A549 (cell line): Measurements from ENCODE around the gene PLCB1. TPM values are rescaled to one million over a fixed set of nuclear protein-coding genes. Genes with fewer than 3 reads are reported as not detected.

ENCODE experiments used
- ATAC-seq, 2 experiments: fragments of 200-7000 bp in 1 of 2; fragments of >200 bp in 1 of 2; cut with Nextera tagmentation in 1 of 2; cut with Tn5 transposase in 1 of 2; 3 replicates each; pipeline versions ENCODE4 v1.8.0 to v1.9.1; 2018 to 2020; ENCODE audit warnings: mild to moderate bottlenecking in 1 of 2, moderate library complexity in 1 of 2
- CTCF ChIA-PET: fragments of 300-600 bp; sonication (Branson Sonifier 250); formaldehyde crosslinking; extraction: SDS; loops from one replicate; lab custom pipeline; 2021; ENCODE audit warnings: antibody characterized with exemption, inconsistent platforms; lab: Yijun Ruan, JAX
- POLR2A ChIA-PET: fragments of 350-600 bp; formaldehyde crosslinking; extraction: SDS; loops from one replicate; lab custom pipeline; 2021; ENCODE audit warnings: antibody characterized with exemption, inconsistent platforms; lab: Yijun Ruan, JAX
- DNase-seq, 2 experiments: peaks; one replicate each; pipeline versions ENCODE4 v3.0.0 to v3.0.0-alpha.2; 2011 to 2016; ENCODE audit warnings: low read depth in 1 of 2, low spot score in 1 of 2
- FAIRE-seq: peaks from 2 replicates; lab custom pipeline; 2011; peaks lifted over from hg19 to GRCh38; lab: Jason Lieb, UNC
- H3K27ac ChIP-seq, 2 experiments: fragments of >200 bp; sonication (Bioruptor Twin); formaldehyde crosslinking; 3 replicates each; pipeline ENCODE4 v1.5.1; 2016 to 2017
- H3K4me1 ChIP-seq: fragments of >200 bp; sonication (Bioruptor Twin); formaldehyde crosslinking; 3 replicates; pipeline ENCODE4 v1.6.1; 2016
- H3K4me2 ChIP-seq: fragments of >200 bp; sonication (Bioruptor Twin); formaldehyde crosslinking; 3 replicates; pipeline ENCODE4 v1.6.1; 2016
- H3K4me3 ChIP-seq: fragments of >200 bp; sonication (Bioruptor Twin); formaldehyde crosslinking; 3 replicates; pipeline ENCODE4 v1.5.1; 2016
- H3K9me3 ChIP-seq: fragments of >200 bp; sonication (Bioruptor Twin); formaldehyde crosslinking; 3 replicates; pipeline ENCODE4 v1.6.1; 2016
- BHLHE40 ChIP-seq: IDR thresholded peaks from 2 replicates; pipeline ENCODE4 v1.6.1; 2012; ENCODE audit warnings: low read depth, low read length, inconsistent platforms
- CEBPB ChIP-seq, 2 experiments: fragments of >200 bp in 1 of 2; sonication (Bioruptor Twin) in 1 of 2; formaldehyde crosslinking in 1 of 2; IDR thresholded peaks; 2 replicates each; pipeline ENCODE4 v1.6.1; 2012 to 2016
- EHF ChIP-seq: fragments of 250-450 bp; sonication (Bioruptor Pico); IDR thresholded peaks from 2 replicates; pipeline ENCODE4 v1.5.0; 2020; ENCODE audit warnings: mild to moderate bottlenecking
- FOSL2 ChIP-seq, 2 experiments: fragments of 450-650 bp in 1 of 2; fragments of >200 bp in 1 of 2; sonication (Bioruptor Twin) in 1 of 2; formaldehyde crosslinking; IDR thresholded peaks; 2 replicates each; pipeline versions ENCODE4 v1.5.0 to v1.6.1; 2016 to 2020; ENCODE audit warnings: mild to moderate bottlenecking in 1 of 2, moderate library complexity in 1 of 2
- HOXA7 ChIP-seq: fragments of 250-450 bp; sonication (Bioruptor Pico); IDR thresholded peaks from 2 replicates; pipeline ENCODE4 v1.5.0; 2020; ENCODE audit warnings: mild to moderate bottlenecking, moderate library complexity
- HOXB13 ChIP-seq: fragments of 250-450 bp; sonication (Bioruptor Pico); IDR thresholded peaks from 2 replicates; pipeline ENCODE4 v1.5.0; 2020; ENCODE audit warnings: low read depth, mild to moderate bottlenecking, moderate library complexity
- HOXB5 ChIP-seq: fragments of 250-450 bp; sonication (Bioruptor Pico); IDR thresholded peaks from 2 replicates; pipeline ENCODE4 v1.5.0; 2020; ENCODE audit warnings: mild to moderate bottlenecking, moderate library complexity
- JUNB ChIP-seq: fragments of >200 bp; sonication (Bioruptor Twin); formaldehyde crosslinking; IDR thresholded peaks from 2 replicates; pipeline ENCODE4 v1.6.1; 2016
- MAZ ChIP-seq: fragments of 150-350 bp; IDR thresholded peaks from 2 replicates; pipeline ENCODE4 v1.6.1; 2014; ENCODE audit warnings: antibody characterized with exemption, low read depth, low read length, borderline replicate concordance
- NR3C1 ChIP-seq: fragments of >200 bp; sonication (Bioruptor Twin); formaldehyde crosslinking; IDR thresholded peaks from 3 replicates; pipeline ENCODE4 v1.6.1; 2017
- RARB ChIP-seq: fragments of 250-450 bp; sonication (Bioruptor Pico); IDR thresholded peaks from 2 replicates; pipeline ENCODE4 v1.8.0; 2021; ENCODE audit warnings: mild to moderate bottlenecking, moderate library complexity
- ZNF302 ChIP-seq: fragments of 250-450 bp; sonication (Bioruptor Pico); IDR thresholded peaks from 2 replicates; pipeline ENCODE4 v1.9.0; 2021; ENCODE audit warnings: inconsistent platforms, mild to moderate bottlenecking, moderate library complexity
- ZSCAN20 ChIP-seq: fragments of 250-450 bp; sonication (Bioruptor Pico); IDR thresholded peaks from 2 replicates; pipeline ENCODE4 v1.8.0; 2022; ENCODE audit warnings: mild to moderate bottlenecking, moderate library complexity
- WGBS: methylation state at CpG from one replicate; pipeline ENCODE4 v1.1.6; 2017; ENCODE audit errors: missing lambda C conversion rate; 5-methylcytosine and 5-hydroxymethylcytosine counted together
- polyA plus RNA-seq, 4 experiments: library from polyadenylated mRNA; depleted of rRNA in 3 of 4; stranded (reverse); fragments of >200 nt; fragmentation: RNase III in 1 of 4; extraction: RNeasy Plus Mini Kit Qiagen cat#74134 plus additional on column Dnase treatment in 1 of 4; gene quantifications; 2 replicates in 3 of 4; 3 replicates in 1 of 4; pipeline ENCODE4 v1.2.3, GENCODE V29; 2011 to 2017
- TF ChIP-seq, protein P1 (sequence below): IDR thresholded peaks from 2 replicates; pipeline ENCODE4 v1.6.1; 2012

Gene PLCB1
- polyA plus RNA-seq, 2 of the 4 experiments (the other 2 are of a cell fraction): 0.97 to 6.3 TPM

DNA sequence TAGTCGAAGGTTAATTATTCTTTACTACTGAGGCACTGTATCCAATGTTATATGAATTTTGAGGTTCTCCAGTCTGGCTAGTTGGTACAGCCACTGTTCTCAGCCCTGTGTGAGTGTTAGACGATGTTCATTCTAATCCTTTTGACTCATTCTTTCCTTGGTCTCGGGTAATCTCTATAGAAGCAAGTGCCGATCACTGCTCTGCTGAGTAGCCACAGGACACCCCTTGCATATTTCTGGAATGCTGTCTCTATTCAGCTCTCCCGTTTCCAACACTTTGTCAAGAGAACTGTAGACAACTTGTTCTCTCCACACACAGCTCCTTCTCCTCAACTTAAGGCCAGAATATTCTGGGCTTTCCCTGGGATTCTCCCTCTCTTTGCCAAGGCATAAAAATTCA lies 42.4 kb upstream of the PLCB1 start (continued):
- TF ChIP-seq, protein P1, sequence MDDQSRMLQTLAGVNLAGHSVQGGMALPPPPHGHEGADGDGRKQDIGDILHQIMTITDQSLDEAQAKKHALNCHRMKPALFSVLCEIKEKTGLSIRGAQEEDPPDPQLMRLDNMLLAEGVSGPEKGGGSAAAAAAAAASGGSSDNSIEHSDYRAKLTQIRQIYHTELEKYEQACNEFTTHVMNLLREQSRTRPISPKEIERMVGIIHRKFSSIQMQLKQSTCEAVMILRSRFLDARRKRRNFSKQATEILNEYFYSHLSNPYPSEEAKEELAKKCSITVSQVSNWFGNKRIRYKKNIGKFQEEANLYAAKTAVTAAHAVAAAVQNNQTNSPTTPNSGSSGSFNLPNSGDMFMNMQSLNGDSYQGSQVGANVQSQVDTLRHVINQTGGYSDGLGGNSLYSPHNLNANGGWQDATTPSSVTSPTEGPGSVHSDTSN: no peak

DNA sequence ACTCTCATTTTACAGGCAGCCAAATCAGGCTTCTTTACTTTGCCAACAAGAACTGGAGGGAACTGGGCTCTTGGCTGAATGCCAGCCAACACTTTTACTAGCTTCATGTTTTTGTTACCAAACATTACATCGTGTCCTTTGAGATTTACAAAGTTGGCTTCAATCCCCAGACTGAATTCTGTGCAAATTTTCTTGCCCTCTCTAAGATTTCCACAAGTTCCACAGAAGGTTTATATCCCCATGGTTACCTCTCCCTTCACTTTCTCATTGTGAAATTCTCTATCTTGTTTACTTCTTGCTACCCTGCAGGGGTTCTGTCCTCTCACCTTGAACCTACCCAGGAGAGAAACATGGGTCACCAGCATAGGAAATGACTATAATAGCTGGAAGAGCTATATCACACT lies 37.6 kb upstream of the PLCB1 start:
- ATAC-seq (no peak), FAIRE-seq (no peak), DNase-seq (peak in 1 of 2 experiments; percentile 26)
- no peak for TF ChIP-seq HOXB5 (CRISPR knock-in tag)
- TF ChIP-seq ZNF302 (CRISPR knock-in tag): no peak
- TF ChIP-seq JUNB: no peak
- POLR2A ChIA-PET: no interaction called here
- H3K9me3 ChIP-seq: no peaks in the 10 kb centered on the region
- 3% methylated on average over 1 of the region's 1 CpG for WGBS
- no peak overlapping the region for H3K27ac ChIP-seq
- H3K4me1 ChIP-seq: no peaks in the 10 kb centered on the region
- H3K4me2 ChIP-seq: no peak overlapping the region
- no peak overlapping the region for H3K4me3 ChIP-seq
- CTCF ChIA-PET: no interaction called here

DNA sequence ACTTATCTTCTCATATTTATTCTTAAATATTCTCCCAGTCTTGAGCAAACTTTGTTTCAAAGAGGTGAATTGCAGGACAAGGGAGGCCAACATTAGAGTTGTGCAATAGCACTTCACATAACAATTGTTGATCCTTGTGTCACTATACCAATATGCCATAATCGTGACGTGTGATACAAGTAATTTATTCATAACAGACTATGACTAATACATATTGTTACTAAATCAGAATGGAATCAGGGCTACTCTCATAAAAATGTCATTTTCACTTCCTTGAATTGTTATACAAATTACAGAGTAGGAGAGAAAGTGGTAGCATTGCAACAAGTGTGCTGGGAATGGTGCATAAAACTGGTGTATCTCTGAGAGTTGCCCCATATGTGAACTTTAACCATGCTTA lies 37.2 kb upstream of the PLCB1 start:
- TF ChIP-seq RARB (CRISPR knock-in tag): no peak
- TF ChIP-seq CEBPB (IDR thresholded peaks at IDR 0.05): peak in 1 of 2 experiments; percentile 53; a peak in 2 of 4 replicates
- TF ChIP-seq FOSL2 (IDR thresholded peaks at IDR 0.05): no peak
- 0 out of 2 replicates have a peak, but pooled peaks have one; percentile 46 for TF ChIP-seq FOSL2 (CRISPR knock-in tag; IDR thresholded peaks at IDR 0.05)
- no peak overlapping the region for H3K4me2 ChIP-seq
- 7% methylated on average over 2 of the region's 2 CpGs for WGBS
- ATAC-seq (no peak), FAIRE-seq (peak; percentile 76), DNase-seq (peak in 1 of 2 experiments; percentile 55)
- H3K4me1 ChIP-seq: no peaks in the 10 kb centered on the region
- no peaks in the 10 kb centered on the region for H3K9me3 ChIP-seq
- no peak overlapping the region for H3K27ac ChIP-seq
- ChIA-PET POLR2A (no interaction called here), CTCF (no interaction called here)
- H3K4me3 ChIP-seq: no peak overlapping the region

DNA sequence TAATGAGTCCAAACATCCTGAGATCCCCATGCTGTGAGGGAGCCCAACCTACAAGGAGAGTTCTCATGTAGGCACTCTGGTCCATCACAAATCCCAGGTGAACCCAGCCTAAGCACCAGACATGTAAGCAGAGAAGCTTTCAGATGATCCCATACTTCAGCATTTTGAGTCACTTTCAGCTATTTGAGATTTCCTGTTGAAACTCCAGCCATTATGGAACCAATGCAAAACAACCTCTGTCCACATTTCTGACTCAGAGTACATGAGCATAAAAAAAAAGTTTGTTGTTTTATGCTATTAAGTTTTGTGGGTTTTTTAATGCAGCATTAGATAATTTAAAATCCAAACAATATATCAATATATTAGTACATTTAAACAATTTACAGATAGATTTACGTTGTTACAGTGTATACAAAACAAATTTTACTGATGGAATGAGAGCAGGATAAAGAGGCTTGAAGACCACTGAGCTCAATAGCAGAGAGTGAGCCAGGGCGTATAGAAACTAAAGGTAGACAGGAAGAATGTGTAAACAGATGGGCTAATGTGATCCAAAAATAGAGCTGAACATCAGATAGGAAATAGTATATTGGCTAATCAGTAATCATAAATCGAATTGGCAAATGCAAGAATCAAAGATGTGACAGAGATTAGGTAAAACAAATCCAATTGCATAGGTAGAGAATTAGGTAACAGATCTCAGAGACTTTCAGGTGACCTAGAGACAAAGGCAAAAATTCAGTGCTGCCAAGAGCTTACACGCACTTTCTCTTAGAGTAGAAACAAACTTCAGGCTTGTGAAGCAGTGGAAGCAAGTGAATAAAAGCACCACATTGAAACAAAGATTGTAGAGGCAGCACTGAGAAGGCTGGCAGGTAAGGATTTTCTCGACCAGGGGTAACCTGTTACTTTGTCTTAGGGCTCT lies 36.2 kb upstream of the PLCB1 start:
- Histone ChIP-seq H3K27ac (no peak overlapping the region), H3K9me3 (no peaks in the 10 kb centered on the region), H3K4me3 (no peak overlapping the region)
- TF ChIP-seq ZSCAN20 (CRISPR knock-in tag) (no peak), HOXB13 (CRISPR knock-in tag) (no peak), ZNF302 (CRISPR knock-in tag) (no peak), HOXA7 (CRISPR knock-in tag) (no peak), BHLHE40 (no peak), MAZ (no peak), EHF (CRISPR knock-in tag) (no peak)
- TF ChIP-seq, all 56 proteins: peak for 0
- ATAC-seq: no peak
- ChIA-PET CTCF (no interaction called here), POLR2A (no interaction called here)
- Histone ChIP-seq H3K4me2 (no peak overlapping the region), H3K4me1 (no peaks in the 10 kb centered on the region)
- FAIRE-seq: no peak
- DNase-seq: no peak
- 9% methylated on average over 5 of the region's 5 CpGs for WGBS

DNA sequence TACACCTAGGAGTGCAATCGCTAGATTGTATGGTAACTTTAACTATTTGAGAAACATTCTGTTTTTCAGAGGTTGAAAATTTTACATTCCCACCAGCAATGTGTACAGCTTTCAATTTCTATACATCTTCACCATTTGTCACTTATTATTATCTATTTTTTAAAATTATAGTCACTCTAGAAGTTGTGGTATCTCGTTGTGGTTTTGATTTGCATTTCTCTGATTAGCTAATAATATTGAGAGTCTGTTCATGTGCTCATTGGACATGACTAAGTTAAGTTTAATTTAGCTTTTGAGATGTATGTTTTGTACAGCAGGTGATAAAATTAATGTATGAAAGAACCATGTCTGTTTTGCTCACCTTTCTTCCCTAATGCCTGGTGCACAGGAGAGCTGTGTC lies 34.8 kb upstream of the PLCB1 start:
- ChIA-PET CTCF (interaction anchor here (0.8 kb wide), 1 partner anchor 52 kb away, joined by 3 read pairs; no protein-coding TSS in a partner anchor), POLR2A (no interaction called here)
- H3K4me3 ChIP-seq: no peak overlapping the region
- 3% methylated on average over 2 of the region's 2 CpGs for WGBS
- FAIRE-seq (no peak), DNase-seq (no peak), ATAC-seq (no peak)
- no peak overlapping the region for H3K4me2 ChIP-seq
- no peaks in the 10 kb centered on the region for H3K4me1 ChIP-seq
- TF ChIP-seq NR3C1: no peak
- no peak overlapping the region for H3K27ac ChIP-seq
- H3K9me3 ChIP-seq: no peaks in the 10 kb centered on the region
